AML-193 (cell line): ENCODE data around the gene ACTRT2.

Experiments used
- DNase-seq, 2 experiments: peaks; one replicate each; lab custom pipeline; 2025; lab: John Stamatoyannopoulos, UW

Gene ACTRT2

GRCh38 chr1:3069491-3070308 is 48.4 kb downstream of the ACTRT2 start:
- peak in 1 of 2 experiments; percentile 1 for DNase-seq

DNA sequence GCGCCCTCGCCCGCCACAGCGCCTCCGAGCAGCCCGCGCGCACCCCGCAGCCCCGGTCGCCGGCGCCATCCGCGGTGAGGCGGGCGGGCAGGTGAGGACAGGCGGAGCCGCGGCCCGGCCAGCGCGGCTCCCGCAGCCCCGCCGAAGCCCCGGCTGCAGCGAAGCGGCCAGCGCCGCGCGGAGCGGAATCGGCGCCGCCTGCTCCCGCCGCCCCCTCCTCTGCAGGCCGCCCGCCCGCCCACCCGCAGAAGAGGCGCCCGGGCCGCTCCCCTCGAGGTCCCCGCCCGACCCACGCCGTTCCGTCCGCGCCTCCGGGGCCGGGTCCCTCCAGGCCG is 49.0 kb downstream of the ACTRT2 start:
- DNase-seq = no peak

DNA sequence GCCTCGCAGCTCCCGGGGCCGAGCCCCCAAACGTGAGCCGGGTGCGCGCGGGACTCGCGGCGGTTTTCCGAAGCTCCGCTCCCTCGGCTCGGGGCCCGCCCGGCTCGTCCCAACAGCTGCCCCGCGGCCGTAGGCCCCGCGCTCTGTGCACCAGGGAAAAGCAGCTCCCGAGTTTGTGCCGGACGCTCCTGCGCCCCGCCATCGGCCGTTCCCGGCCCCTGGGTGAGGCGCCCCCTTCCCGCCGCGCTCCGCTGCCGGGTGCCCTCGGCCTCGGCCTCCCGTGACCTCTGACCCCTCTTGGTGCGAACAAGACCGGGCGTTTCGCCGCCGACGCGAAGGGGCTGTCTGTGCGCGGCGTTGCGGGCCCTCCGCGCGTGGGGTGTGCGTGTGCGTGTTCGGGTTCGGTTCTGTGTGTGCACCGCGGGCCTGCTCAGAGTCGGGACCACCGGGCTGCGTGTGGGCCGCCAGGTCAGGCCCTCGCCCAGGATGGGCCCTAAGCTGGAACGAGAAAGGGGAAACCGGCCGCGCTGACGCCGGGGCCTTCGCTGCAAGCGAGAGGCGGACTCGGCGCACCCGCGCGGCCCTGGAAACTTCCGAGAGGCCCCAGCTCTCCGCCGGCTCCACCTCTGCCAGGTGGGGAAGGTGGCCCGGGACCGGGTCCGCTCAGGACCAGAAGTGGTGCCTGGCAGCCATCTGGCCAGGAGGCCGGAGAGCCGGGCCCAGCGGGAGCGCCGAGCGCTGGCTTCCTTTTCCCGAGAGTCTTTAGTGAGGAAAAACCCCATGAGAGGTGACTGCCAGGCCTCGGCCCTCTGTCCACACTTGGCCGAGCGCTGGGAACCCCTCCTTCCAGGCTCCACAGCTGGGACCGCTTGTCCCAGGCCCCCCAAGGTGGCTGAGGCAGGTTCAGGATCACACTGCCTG is 49.6 kb downstream of the ACTRT2 start:
- no peak for DNase-seq

- no peak for DNase-seq
These were observed 50.5 kb downstream of the ACTRT2 start for GRCh38 chr1:3071565-3072390.
